OCI-LY1 (cell line): ENCODE data around the gene TCF19.
"Not testable (repeated sequence)": the region's sequence is repeated elsewhere in the genome, so short reads cannot be mapped to it uniquely, and the experiment has no call there.

Source experiments
- H2AFZ ChIP-seq: fragments of 200-600 bp; sonication (generic), shearing (Covaris generic); 2 replicates; pipeline ENCODE4 v1.6.0; 2014; ENCODE audit warnings: antibody characterized with exemption, mild to moderate bottlenecking, low read length
- H3F3A ChIP-seq: fragments of 200-600 bp; sonication (generic), shearing (Covaris generic); 2 replicates; pipeline ENCODE4 v1.6.0; 2014; ENCODE audit warnings: mild to moderate bottlenecking, antibody characterized with exemption, low read length, moderate library complexity; ENCODE audit not compliant: insufficient read depth
- H3K27ac ChIP-seq: fragments of 200-600 bp; sonication (generic); 2 replicates; pipeline ENCODE4 v1.5.1; 2014; ENCODE audit warnings: low read length, mixed run types, mild to moderate bottlenecking, low read depth; ENCODE audit not compliant: poor library complexity, severe bottlenecking
- H3K27me3 ChIP-seq: fragments of 200-600 bp; sonication (generic); 2 replicates; pipeline ENCODE4 v1.6.0; 2014; ENCODE audit warnings: antibody characterized with exemption, mild to moderate bottlenecking, low read length, moderate library complexity; ENCODE audit not compliant: insufficient read depth
- H3K36me3 ChIP-seq: fragments of 200-600 bp; sonication (generic); 2 replicates; pipeline ENCODE4 v1.6.1; 2014; ENCODE audit warnings: mild to moderate bottlenecking, antibody characterized with exemption, low read length, moderate library complexity, mixed read lengths; ENCODE audit not compliant: insufficient read depth
- H3K4me1 ChIP-seq: fragments of 200-600 bp; sonication (generic); 2 replicates; pipeline ENCODE4 v1.5.1; 2014; ENCODE audit warnings: mild to moderate bottlenecking, low read length, moderate library complexity; ENCODE audit not compliant: insufficient read depth, severe bottlenecking
- H3K4me2 ChIP-seq: fragments of 200-600 bp; sonication (generic), shearing (Covaris generic); 2 replicates; pipeline ENCODE4 v1.6.1; 2014; ENCODE audit warnings: low read length
- H3K4me3 ChIP-seq: fragments of 200-600 bp; sonication (generic); 2 replicates; pipeline ENCODE4 v1.5.1; 2014; ENCODE audit warnings: low read length, low read depth, mild to moderate bottlenecking, mixed read lengths; ENCODE audit not compliant: poor library complexity, severe bottlenecking
- H3K79me2 ChIP-seq: fragments of 200-600 bp; shearing (Covaris generic); 2 replicates; pipeline ENCODE4 v1.6.1; 2016; ENCODE audit warnings: mixed run types, low read length, mixed read lengths; ENCODE audit not compliant: insufficient read depth
- H3K9ac ChIP-seq: fragments of 200-600 bp; sonication (generic), shearing (Covaris generic); 2 replicates; pipeline ENCODE4 v1.6.1; 2014; ENCODE audit warnings: mild to moderate bottlenecking, low read length, mixed read lengths
- H3K9me2 ChIP-seq: fragments of 200-600 bp; sonication (generic), shearing (Covaris generic); 2 replicates; pipeline ENCODE4 v1.6.1; 2014; ENCODE audit warnings: low read depth, mild to moderate bottlenecking, low read length, mixed read lengths
- H3K9me3 ChIP-seq: fragments of 200-600 bp; shearing (Covaris generic); 2 replicates; pipeline ENCODE4 v1.6.1; 2014; ENCODE audit warnings: low read length, mixed read lengths
- H4K20me1 ChIP-seq: fragments of 200-600 bp; sonication (generic), shearing (Covaris generic); 2 replicates; pipeline ENCODE4 v1.6.0; 2016; ENCODE audit warnings: mild to moderate bottlenecking, low read length; ENCODE audit not compliant: insufficient read depth
- CTCF ChIP-seq: fragments of 200-600 bp; sonication (generic), shearing (Covaris generic); IDR thresholded peaks from 2 replicates; pipeline ENCODE4 v1.5.1; 2017; ENCODE audit warnings: mild to moderate bottlenecking, antibody characterized with exemption, low read length, moderate library complexity, mixed read lengths
- EZH2 ChIP-seq: fragments of 200-600 bp; sonication (generic), shearing (Covaris generic); IDR thresholded peaks from 2 replicates; pipeline ENCODE4 v1.8.0; 2017; ENCODE audit warnings: borderline replicate concordance, mixed run types, mild to moderate bottlenecking, antibody characterized with exemption, low read length, moderate library complexity, mixed read lengths

TCF19 gene

GRCh38 chr6:31169123-31169857 lies 10.9 kb downstream of the TCF19 start:
- TF ChIP-seq EZH2, result no peak
- H2AFZ ChIP-seq, result no peak overlapping the region
- peaks cover 16% of the 10 kb centered on the region for H3K4me1 ChIP-seq
- no peaks in the 10 kb centered on the region for H3K36me3 ChIP-seq
- no peak overlapping the region for H3K4me2 ChIP-seq
- no peak overlapping the region for H3K27ac ChIP-seq
- H4K20me1 ChIP-seq, result no peaks in the 10 kb centered on the region
- no peak overlapping the region for H3K4me3 ChIP-seq
- no peaks in the 10 kb centered on the region for H3F3A ChIP-seq
- no peaks in the 10 kb centered on the region for H3K9me2 ChIP-seq
- H3K9ac ChIP-seq, result no peak overlapping the region
- H3K9me3 ChIP-seq, result no peaks in the 10 kb centered on the region
- no peaks in the 10 kb centered on the region for H3K79me2 ChIP-seq
- H3K27me3 ChIP-seq, result no peaks in the 10 kb centered on the region

- not testable (repeated sequence) for H3K4me3 ChIP-seq, H3K9me3 ChIP-seq, H3K4me2 ChIP-seq, H3K9me2 ChIP-seq, H3F3A ChIP-seq, H3K27me3 ChIP-seq, H4K20me1 ChIP-seq, H3K79me2 ChIP-seq, H2AFZ ChIP-seq, H3K4me1 ChIP-seq, H3K9ac ChIP-seq, H3K36me3 ChIP-seq, H3K27ac ChIP-seq
Measured at GRCh38 chr6:31169858-31170599, 11.6 kb downstream of the TCF19 start.

- Histone ChIP-seq H2AFZ (no peak within 1 kb of the TSS), H3K4me3 (no peak within 1 kb of the TSS), H3K9me3 (no peaks in the 10 kb centered on the region), H3K9ac (no peak within 1 kb of the TSS), H3K4me2 (no peak within 1 kb of the TSS), H3K36me3 (no peaks in the 10 kb centered on the region), H4K20me1 (no peaks in the 10 kb centered on the region), H3F3A (no peaks in the 10 kb centered on the region), H3K79me2 (no peaks in the 10 kb centered on the region), H3K4me1 (peaks cover 4% of the 10 kb centered on the region), H3K27ac (no peak within 1 kb of the TSS), H3K9me2 (no peaks in the 10 kb centered on the region), H3K27me3 (no peaks in the 10 kb centered on the region)
- TF ChIP-seq EZH2 (no peak), CTCF (no peak)
Measured at GRCh38 chr6:31170600-31170881, 12.2 kb downstream of the TCF19 start, which contains the start of gene POU5F1. Gene POU5F1 (minus strand): TSS chr6:31170682. CDS start chr6:31170620, 62 bp downstream.

- Histone ChIP-seq H3K79me2 (no peaks in the 10 kb centered on the region), H2AFZ (no peak overlapping the region), H3F3A (no peaks in the 10 kb centered on the region), H3K9me2 (no peaks in the 10 kb centered on the region), H3K27ac (no peak overlapping the region), H3K4me3 (no peak overlapping the region), H3K9me3 (no peaks in the 10 kb centered on the region), H3K4me2 (no peak overlapping the region), H3K4me1 (no peaks in the 10 kb centered on the region), H3K9ac (no peak overlapping the region), H3K27me3 (no peaks in the 10 kb centered on the region), H3K36me3 (no peaks in the 10 kb centered on the region), H4K20me1 (no peaks in the 10 kb centered on the region)
- TF ChIP-seq EZH2 (no peak), CTCF (no peak)
Measured at GRCh38 chr6:31170987-31171671, 12.7 kb downstream of the TCF19 start.
